HG02870 (cell line): ENCODE data around the gene TNFRSF18.
"Not testable (repeated sequence)": the region's sequence is repeated elsewhere in the genome, so short reads cannot be mapped to it uniquely, and the experiment has no call there.

ENCODE experiments used
- ATAC-seq: cut with Tn5 transposase; IDR thresholded peaks from one replicate; pipeline ENCODE4 v1.9.1; 2021; ENCODE audit warnings: mild to moderate bottlenecking, moderate library complexity; ENCODE audit not compliant: unreplicated experiment

TNFRSF18 gene

DNA sequence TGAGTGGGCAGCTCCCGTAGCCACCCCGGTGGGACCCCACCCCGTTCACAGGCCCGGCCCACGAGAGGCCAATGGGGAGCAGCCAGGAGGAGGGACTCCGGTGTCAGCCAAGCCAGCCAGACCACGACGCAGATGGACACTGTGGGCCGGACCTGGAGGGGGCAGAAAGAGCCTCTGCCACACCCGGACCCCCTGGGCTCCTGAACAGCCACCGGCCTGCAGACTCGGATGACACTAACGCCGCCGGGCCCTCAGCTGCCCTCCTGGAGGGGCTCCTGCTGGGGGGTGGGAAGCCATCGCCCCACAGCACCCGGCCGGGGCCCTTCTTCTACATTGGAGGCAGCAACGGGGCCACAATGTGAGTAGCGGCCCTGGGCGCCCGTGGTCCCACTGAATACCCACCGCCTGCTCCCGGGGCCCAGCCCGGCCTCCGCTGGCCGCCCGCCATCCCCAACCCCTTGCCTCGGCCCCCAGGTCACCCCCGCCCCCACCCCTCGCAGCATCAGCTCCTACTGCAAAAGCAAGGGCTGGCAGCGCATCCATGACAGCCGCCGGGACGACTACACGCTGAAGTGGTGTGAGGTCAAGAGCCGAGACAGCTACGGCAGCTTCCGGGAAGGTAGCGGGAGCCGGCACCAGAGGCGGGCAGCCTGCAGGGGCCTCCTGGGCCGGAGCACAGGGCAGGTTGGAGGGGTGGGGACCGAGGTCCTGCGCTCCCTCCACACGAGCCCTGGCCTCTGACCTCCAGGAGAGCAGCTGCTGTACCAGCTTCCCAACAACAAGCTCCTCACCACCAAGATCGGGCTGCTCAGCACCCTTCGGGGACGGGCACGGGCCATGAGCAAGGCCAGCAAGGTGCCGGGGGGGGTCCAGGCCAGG, 26.2 kb downstream of the TNFRSF18 start:
- no peak for ATAC-seq

DNA sequence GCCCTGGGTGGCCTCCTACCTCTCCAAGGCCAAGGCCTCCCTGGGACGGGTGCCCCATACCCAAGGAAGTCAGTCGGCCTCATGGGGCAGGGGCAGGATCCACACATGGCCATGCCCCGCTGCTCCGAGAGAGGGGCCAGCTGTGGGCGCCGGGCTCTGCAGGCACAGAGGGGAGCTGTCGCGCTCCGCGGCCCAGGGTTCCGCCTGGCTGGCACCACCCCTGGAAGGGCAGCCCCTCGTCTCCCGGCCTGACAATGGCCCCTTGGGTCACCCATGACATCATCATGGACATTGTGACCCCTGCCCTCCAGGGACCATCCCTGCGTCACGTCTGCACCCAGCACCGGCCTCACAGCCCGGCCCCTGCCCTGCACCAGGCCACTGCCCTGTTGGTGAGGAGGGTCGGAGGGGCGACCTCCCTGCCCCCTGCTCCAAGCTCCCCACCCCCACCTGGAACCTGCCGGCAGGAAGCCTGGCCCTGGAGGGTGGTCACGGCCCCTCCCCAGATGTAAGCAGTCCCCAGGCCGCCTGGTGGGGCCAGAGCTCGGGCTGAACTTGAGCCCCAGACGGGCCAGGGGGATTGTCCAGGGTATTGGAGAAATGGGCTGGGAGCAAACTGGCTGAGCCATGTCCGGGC, 26.9 kb downstream of the TNFRSF18 start:
- ATAC-seq = no peak

DNA sequence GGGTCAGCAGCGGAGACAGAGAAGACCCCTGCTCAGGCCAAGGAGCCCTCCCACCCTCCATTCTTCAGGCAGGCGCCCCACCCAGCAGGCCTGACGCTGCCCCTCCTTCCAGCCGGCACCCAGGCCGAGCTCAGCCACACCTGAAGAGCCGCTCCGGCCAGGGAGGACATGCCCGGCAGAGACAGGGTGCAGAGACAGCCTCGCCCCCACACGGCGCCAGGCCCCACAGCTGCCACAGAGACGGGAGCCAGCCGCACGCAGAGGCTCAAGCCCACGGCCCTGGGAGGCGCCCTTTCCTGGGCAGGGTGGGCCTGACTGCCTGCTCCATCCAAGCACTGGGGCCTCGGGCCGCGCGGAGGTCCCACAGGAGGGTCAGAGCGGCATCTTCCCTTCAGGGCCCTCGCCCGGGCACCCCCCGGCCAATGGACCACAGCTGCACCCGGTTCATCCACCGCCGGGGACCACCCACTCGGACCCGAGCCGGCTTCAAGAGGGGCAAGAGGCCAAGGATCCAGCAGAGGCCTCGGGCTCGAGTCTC, 27.5 kb downstream of the TNFRSF18 start:
- ATAC-seq = no peak

DNA sequence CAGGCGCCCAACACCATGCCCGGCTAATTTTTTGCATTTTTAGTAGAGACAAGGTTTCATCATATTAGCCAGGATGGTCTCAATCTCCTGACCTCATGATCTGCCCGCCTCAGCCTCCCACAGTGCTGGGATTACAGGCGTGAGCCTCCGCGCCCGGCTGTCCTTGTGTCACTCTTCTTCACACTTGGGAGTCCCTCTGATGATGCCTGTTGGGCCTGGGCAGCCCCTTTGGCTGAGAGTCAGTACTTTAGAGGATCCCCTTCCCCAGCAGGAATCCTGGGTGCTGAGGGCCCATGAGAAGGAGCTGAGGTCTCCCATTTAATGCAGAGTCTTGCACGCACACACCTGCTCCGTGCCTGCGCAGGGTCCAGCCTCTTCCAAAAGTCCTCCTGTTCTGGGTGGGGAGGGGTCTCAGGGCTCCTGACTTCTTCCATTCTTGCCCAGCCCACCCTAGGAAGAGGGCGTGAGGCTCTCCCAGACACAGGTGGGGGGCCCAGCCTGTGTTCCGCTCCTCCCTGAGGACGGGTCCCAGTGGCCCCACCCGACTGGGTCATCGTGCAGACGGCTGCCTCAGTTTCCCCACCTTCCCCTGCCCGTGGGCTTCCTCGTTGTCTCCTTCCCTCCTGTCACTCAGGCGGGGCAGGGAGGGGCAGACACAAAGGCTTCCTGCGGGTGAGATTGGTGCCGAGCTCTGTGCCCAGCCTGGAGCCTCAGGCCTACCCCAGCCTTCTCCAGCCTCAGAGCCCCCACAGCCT, 28.8 kb downstream of the TNFRSF18 start:
- no peak for ATAC-seq

- no peak for ATAC-seq
Measured at GRCh38 chr1:1176931-1177330, 29.5 kb downstream of the TNFRSF18 start.

- not testable (repeated sequence) for ATAC-seq
Measured at GRCh38 chr1:1176063-1176761, 30.2 kb downstream of the TNFRSF18 start.

DNA sequence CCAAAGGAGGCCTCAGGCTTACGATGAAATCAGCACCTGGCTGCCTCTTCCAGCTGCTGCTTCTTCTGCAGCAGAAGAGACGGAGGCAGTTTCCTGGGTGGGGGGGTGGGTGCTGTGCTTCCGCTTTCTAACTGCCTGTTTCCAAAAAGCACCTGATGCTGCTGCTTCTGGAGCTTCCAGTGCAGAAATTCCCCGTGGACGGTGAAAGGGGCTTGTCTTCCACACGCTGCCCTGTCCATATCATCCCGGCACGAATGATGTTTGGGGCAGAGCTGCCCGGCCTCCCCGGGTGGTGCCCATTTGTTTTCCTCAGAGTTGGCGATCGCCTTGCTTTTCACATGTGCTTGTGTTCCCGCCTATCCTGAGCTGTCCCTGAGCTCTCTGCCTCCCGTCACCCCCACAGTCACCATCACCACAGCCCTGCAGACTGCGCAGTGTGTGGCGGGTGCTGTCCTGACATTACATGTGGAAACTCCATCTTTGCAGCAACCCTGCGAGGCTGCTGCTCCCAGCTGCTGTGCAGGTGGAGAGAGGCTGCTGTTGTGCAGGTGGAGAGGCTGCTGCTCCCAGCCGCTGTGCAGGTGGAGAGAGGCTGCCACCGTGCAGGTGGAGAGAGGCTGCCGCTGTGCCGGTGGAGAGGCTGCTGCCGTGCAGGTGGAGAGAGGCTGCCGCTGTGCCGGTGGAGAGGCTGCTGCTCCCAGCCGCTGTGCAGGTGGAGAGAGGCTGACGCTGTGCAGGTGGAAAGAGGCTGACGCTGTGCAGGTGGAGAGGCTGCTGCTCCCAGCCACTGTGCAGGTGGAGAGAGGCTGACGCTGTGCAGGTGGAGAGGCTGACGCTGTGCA, 30.9 kb downstream of the TNFRSF18 start:
- ATAC-seq = no peak

GRCh38 chr1:1173793-1174415, 32.5 kb downstream of the TNFRSF18 start, which contains the start of gene TTLL10:
TTLL10 (plus strand) TSS chr1:1173880; CDS start chr1:1179216, 5,336 bp downstream.
- ATAC-seq = no peak

DNA sequence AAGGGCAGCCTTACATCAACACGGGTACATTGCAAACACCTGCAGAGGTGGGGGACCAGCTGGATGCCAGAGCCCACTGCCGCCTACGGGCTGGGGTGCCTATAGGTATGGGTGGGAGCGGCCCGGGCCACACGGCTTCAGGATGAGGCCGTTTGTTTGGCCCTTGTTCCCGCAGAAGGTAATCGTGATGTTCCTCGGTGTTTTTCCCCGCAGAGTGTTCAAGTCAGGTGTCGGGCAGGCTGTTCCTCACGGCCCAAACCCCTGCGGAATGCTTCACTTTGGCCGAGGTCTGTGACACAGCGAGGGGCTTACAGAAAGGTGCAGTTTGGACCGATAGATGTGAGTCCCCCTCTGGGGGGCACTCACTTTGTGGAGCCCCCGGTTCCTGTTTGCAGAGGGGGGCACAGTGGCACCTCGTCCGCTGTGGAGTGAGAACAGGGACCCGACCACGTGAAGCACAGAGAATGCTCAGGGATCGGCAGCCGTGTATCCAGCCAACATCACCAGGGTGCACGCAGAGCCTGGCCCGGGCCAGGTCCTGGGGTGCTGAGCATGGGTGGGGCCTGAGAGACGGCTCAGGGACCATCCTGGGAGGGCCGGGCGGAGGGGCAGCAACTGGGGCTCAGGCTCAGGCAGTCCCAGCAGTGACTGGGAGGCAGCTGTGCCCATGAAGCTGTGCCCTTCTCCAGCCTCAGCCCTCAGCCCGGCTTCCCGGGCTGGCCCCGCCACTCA, 33.2 kb downstream of the TNFRSF18 start:
- no peak for ATAC-seq

- ATAC-seq = no peak
Measured at GRCh38 chr1:1171546-1172340, 34.6 kb downstream of the TNFRSF18 start.

DNA sequence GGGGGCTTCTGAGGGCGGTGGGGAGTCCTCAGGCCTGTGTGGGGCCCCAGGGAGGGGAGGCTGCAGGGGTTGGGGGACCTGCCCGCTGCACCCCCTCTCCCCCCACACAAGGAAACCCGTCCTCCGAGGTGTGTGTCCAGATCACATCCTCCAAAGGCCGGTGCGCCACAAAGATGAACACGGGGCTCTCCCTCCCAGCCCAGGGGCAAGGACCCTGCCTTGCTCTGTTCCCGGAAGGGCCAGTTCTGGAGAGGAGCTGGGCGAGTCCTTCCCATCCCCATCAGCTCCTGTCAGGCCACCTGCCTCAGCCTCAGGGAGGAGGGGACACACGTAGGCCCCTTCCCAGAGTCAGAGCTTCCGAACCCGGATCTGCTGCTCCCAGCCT, 35.2 kb downstream of the TNFRSF18 start:
- ATAC-seq = no peak

- no peak for ATAC-seq
Measured at GRCh38 chr1:1170215-1171091, 35.9 kb downstream of the TNFRSF18 start.

- ATAC-seq = no peak
Measured at GRCh38 chr1:1169429-1170214, 36.8 kb downstream of the TNFRSF18 start.

DNA sequence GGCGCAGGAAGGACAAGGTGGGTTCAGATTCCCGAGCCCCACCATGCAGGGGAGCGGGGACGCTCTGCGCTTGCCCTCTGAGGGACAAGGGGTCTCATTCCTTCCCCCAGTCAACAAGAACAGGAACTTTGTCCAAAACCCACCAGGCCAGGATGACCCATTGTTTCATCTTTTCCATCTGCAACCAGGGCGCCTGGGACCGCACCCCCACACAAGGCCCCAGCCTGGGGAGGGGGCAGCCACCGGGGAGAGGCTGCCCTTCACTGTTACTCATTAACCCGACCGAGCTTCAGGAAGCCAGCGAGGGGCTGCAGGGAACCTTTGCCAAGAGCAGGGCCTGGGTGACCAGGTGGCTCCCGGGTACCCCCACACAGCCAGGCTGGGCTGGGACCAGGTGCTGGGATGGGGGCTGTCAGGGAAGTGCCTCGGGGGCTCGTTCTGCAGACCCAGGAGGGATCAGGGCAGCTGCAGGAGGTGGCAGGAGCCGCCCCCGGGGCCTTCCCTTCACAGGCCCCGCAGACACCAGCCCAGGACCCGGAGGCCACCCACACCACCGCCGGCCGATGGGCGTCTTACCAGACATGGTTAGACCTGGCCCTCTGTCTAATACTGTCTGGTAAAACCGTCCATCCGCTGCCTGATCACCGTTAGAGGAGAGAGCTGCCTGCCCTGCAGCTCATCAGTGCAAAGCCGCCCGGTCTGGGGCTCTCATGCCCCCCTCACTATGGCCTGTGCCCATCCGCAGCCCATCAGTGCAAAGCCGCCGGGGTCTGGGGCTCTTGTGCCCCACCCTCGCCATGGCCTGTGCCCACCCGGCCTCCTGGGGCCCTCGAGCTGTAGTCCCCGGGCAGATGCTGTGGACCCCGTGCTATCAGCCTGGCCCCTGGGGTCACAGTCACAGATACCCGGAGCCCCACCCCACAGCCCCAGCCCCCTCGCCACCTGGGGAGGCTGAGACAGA, 37.7 kb downstream of the TNFRSF18 start:
- ATAC-seq = no peak
